Keratinocyte (primary cell): ENCODE data around the gene CLRN2.

ENCODE experiments used
- CTCF ChIP-seq, 3 experiments: IDR thresholded peaks in 1 of 3; conservative IDR thresholded peaks in 1 of 3; optimal IDR thresholded peaks in 1 of 3; 2 replicates in 2 of 3; 3 replicates in 1 of 3; pipeline versions ENCODE3 to v1.5.1; 2011; ENCODE audit warnings: low read length in 3 of 3, mild to moderate bottlenecking in 3 of 3, moderate library complexity in 2 of 3, control low read depth in 1 of 3, inconsistent platforms in 1 of 3; ENCODE audit not compliant: insufficient read depth in 2 of 3; ENCODE audit errors: extremely low read depth in 1 of 3
- EZH2 ChIP-seq: IDR thresholded peaks from one replicate; pipeline ENCODE4 v1.6.1; 2012; ENCODE audit warnings: inconsistent platforms, mild to moderate bottlenecking, low read length, moderate library complexity

GRCh38 chr4:17535906-17536305 is 20.9 kb downstream of the CLRN2 start:
- TF ChIP-seq CTCF (optimal IDR thresholded peaks at IDR 0.05 in 1 of 3, IDR thresholded peaks at IDR 0.05 in 1 of 3, conservative IDR thresholded peaks at IDR 0.05 in 1 of 3; ENCODE audit: extremely low read depth in 1 of 3, insufficient read depth in 2 of 3, low read length in 3 of 3), result no peak
- no peak for TF ChIP-seq EZH2
